ENCODE data around the gene CSNK2A3.

The CSNK2A3 gene

DNA sequence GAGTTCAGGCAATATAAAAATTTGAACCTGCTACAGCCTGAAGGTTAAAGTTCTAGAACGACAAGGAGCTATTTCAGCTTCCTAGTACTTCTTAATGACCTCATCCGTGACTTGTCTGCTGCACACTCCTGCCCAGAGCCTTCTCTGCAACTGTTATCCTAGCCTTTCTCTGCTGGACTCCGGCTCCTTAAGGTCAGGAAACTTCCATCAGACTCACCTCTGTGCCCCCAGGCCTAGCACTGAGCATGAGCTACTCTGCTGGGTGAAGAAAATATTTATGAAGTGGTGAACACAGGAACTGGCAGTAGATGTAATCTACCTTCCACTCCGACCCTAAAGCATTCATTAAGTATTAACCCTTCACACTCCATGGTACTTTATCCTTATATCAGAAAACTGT is 18.4 kb downstream of the CSNK2A3 start:
- no peak for DNase-seq

DNA sequence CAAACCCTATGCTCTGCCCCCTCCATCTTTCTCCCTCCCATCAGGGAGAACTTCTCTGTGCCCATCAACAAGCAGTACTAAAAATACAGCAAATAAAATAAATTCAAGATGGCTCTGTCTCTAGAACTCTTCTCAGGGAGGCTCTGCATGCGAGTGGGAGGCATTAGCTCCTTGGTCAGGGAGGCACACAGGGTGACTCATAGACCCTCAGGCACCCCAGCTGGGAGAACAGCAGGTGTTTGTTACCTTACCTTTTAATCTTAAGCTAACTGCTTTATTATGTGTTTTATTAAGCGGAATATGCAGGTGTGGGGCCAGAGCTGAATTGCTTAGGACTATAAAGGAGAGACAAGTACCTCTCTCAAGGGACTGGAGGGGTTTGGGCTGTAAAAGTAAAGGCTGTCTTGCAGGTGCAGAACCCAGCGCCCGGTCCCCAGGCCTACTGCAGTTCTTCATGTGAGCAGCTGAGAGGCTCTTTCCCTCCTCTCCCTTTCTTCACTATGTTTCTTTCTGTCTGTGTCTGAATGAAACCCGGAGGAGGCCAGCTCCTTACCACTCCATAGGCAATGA is 20.8 kb downstream of the CSNK2A3 start:
- DNase-seq, result no peak

DNA sequence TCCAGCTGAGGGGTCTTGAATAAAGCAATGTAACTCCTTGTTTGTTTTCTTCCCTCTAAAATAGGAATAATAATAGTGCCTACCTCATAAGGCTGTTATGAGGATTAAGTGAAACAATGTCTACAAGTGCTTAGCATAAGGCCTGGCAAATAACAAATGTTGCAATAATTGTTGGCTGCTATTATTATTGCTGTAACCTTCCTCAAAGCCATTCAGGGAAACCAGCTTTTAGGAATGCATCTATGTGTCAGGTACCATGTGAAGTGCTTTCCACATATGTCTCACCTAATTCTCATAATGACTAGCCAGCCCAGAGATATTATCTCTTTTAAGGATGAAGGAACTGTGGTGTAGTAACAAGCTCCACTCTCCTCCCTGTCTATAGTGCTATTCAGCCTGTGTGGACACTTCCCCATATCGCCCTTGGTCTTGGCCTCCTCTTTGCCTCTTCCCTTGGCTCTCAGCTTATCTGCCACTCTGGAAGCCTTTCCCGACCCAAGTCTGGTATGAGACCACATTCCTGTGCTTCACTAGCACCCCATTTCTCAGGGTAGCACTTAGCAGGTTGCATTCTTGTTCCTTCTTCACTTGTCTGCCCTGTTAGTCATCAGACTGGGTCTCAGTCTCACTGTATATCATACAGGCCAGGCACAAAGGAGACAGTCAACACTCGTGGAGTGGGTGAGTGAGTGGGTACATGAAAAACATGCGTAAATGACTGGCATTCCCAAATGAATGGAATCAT is 23.8 kb downstream of the CSNK2A3 start:
- DNase-seq, result no peak

DNA sequence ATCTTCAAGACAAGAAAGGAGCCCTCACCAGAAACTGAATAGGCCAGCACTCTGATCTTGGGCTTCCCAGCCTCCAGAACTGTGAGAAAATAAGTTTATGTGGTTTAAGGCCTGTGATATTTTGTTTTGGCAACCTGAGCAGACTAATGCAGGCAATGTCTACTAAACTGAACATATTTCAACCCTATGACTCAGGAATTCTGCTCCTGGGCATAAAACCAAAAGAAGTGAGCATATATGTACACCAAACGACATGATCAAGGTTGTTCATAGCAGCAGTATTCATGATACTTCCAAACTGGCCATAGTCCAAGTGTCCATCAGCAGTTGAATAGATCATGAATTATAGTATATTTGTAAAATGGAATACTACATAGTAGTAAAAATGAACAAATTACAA is 29.0 kb downstream of the CSNK2A3 start:
- DNase-seq, result no peak

DNA sequence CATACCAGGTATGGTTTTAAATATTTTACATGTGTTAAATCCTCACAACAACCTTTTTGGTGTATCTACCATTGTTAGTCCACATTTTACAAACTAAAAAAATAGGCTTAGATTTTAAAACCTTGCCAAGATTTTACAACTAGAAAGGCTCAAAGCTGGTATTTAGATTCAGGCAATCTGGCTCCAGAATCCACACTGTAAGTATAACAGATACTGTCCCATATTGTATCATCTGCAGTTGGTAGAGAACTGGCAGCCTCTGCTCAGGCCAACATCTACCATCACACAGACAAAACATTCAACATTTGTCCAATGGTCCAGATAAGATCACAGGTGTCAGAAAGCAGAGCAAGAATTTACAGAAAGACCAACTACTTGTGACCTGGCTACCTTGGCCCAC is 30.9 kb downstream of the CSNK2A3 start:
- no peak for DNase-seq

DNA sequence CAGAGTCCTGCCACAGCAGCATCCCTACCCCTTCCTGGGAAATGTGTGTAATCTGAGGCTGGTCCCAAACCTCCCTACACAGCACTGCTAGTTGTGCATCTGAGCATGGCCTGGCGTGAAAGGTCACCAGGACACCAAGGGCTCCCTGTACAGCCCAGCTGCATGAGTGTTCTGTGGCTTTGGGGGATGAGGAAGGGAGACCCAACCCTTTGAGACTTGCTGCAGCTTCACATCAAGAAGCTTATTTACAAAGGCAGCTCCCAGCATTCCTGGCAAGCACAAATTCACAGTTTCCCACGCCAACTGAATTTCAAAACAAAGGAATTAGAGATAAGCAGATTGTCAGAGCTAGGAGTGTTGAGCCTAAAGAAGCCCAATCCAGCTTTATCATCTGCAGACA is 32.2 kb downstream of the CSNK2A3 start:
- DNase-seq, result no peak

DNA sequence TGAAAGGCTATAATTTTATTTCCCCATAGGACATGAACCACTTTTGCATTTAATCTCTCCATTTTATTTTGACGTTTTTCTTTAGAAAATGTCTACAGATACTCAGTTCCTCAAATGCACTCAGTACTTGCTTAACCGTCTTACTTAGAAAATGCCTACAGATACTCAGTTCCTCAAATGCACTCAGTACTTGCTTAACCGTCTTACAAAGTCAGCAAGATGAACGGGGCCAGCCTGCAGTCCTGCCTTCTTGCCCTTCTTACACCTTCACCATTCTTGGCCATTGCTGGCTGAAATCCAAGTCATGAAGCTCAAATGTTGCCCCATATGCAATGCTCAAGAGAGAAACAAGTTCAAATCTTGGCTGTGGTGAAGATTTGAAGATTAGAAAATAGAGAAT is 34.1 kb downstream of the CSNK2A3 start:
- DNase-seq, result no peak

DNA sequence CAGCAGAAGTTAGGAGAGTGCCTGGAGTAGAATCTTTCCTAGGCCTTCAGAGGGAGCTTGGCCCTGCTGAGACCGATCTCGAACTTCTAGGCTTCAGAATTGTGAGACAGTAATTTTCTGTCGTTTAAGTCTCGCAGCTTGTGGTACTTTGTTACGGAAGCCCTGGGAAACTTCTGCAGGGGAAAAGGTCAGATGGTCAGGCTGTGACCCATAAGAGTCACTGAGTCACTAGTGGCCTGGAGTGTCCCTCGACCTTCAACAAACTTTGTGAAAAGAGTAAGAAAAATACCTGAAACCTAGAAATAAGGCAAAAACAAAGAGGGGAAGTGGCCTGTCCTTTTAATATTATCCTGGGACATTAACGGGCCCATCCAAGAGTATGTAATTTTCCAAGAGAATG is 34.6 kb downstream of the CSNK2A3 start:
- no peak for DNase-seq

DNA sequence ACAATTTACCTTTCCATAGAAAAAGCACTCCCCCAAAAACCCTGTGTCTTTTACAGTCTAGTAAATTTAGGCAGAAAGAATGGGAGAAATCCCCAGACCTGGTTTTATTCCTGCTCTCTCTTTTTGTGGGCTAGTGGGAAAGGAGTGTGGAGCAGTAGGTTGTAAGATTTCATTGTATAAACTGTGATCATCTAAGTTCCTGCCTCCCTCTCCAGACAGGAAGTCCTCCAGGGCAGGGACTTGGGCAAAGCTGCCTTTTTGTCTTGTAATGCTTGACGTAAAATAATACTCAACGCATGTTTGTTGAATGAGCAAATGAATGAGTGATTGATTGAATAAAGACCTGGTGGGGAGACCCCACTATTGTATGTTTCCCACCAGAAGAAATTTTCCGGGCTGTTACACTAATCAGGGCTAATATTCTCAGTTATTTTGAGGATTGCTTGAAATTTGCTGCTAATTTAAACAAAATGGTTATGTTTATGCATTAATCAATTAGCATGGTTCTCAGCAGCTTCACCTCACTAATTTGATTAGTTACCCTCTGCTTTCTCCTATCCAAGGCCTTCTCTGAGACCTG is 36.3 kb downstream of the CSNK2A3 start:
- DNase-seq, result no peak

DNA sequence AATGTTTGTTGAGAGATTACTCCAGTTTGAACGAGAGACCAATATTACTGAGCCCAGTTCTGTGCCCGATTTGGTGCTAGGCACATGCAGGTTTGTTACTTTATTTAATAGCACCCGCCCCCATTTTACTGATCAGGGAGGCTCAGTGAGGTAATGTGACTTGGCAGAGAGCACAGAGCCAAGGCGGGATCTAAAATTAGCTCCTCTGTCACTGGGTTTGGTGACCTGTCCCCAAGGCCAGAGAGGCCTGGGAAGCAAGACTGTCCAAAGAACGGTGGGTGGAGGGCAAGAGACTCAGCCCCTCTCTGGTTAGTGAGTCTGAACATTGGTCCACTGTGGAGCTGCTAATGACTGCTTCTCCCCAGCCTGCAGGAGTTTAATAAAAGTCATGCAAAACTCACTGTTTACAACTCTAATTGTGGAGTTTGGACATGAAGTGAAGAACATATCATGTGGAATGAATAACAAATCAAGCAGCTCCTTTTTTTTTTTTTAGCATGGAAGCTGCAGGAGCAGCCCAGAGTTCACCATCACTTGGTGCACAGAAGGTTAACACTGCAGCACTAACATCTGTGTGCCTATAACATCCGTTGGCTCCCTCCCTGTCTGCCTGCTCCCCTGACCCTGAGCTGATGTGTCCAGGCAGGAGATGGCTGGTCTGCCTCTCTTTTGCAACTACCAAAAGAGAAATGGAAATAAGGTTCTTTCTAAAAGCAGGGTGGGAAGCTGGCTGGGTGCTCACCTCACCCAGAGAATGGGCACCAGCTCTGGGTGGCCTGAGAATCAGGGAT is 39.0 kb downstream of the CSNK2A3 start:
- no peak for DNase-seq

DNA sequence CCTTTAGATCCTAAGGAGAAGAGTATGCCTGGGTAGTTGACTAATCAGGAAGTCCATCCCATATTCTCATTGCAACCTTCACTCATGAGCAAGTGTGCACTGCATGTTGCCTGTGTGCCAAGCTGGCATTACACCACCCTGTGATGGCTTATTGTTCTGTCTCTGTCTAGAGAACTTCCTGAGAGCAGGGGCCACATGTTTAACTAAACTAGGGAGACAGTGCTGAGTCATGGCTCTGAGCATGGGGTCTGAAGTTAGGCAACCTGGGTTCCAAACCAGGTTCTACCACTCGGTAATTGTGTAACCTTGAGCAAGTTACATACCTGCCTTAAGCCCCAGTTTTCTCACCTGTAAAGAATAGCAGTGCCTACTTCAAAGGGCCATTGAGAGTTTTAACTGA is 39.6 kb downstream of the CSNK2A3 start:
- DNase-seq, result no peak

DNA sequence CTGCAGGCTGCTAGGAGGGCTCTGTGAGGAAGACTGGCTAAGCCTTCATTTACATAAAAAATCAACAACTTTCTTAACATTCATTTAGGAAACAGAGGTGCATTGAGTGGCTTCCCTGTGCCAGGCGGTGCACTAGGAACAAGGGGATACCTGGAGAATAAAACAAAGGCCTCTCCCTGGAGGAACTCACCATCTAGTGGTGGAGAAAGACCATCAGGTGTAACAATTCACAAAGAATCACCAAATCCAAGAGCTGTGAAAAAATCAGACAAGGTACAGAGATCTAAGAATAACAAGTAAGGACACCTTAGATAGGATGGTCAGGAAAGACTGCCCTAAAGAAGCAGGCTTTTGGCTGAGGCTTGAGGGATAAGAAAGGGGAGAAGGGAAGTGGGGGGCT is 40.3 kb downstream of the CSNK2A3 start:
- no peak for DNase-seq

DNA sequence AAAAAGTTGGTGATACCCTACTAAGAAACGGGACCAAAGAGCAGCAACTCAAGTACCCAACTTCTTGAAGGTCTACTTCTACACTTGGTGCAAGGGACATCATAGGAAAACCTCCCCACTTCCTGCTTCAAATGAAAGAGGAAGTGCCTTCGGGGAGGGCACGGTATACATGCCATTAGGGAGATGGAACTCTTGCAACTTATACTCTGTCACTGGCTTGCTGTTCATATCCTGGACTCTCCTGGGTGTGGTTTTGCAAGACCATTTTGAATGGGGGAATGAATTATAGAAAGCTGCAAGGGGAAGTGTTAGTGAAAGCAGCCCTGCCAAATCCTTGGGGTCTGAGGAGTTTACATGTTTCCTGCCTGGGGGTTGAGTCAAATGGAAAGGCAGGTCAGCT is 41.9 kb downstream of the CSNK2A3 start:
- DNase-seq, result no peak

DNA sequence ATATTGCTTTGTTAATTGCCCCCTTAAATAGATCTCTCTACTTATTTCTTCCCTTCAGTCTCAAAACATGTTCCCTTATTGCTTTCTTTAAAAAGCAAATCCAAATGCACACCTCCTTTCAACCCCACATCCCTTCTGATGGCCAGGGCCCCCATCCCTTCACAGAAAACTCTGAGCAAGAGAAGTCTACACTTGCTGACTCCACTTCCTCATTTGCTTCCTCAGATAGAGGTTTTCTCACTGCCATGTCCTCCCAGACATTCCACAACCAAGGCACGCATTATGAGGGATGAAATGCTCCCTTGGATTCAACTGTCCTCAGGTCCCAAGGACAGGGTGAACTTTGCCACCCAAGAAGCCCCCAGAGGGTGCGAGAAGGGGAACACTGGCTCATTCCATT is 43.1 kb downstream of the CSNK2A3 start:
- DNase-seq, result no peak

DNA sequence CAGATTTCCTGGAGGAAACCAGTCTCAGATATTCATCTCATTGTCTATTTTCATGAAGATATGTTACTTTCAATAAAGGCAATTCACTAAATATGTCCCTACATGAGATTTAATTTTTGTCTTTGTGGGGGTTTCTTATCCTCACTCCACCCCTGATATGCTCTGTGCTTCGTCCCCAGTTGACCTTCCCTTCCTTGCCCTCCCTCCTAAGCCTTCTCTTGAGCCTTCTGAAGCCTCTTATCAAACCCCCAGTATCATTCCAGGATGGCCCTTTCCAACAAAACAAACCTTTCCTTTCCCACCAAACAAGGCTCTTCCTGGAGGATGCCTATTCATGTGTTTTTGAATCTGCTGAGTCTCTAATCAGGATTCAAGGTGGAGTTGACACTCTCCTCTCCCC is 44.8 kb downstream of the CSNK2A3 start:
- DNase-seq, result no peak

DNA sequence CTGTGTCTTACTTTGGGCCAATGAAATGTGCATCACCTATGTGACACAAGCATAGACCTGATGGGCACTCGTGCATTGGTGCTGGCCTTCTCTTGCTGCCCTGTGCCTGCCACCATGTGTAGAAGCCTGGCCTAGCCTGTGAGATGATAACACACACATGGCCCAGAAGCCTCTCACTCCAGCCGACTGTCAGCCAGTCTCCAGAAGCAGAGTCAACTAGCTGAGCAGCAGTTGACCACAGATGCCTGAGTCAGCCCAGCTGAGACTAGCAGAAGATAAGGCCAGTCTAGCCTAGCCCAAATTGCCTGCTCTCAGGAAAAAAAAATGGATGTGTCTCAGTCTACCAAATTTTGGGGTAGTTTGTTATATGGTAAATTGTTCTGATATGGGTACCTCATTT is 46.2 kb downstream of the CSNK2A3 start:
- DNase-seq, result no peak

DNA sequence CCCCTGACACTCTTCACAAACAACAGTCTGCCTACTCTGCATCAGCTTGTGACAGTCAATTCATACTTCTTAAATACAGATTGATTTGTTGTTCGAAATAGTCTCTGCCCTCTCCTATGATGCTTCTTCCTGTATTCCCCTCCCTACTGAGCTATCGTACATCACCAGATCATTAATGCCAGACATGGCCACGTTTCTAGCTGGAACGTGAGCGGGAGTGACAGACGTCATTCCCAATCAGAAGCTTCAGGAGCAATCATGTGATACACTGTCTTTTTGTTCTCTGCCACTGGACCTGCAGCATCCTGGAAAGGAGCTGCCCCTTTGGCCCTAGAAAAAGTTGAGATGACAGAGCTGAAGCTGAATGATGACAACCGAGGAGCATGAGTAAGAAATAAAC is 48.5 kb downstream of the CSNK2A3 start:
- DNase-seq, result no peak

DNA sequence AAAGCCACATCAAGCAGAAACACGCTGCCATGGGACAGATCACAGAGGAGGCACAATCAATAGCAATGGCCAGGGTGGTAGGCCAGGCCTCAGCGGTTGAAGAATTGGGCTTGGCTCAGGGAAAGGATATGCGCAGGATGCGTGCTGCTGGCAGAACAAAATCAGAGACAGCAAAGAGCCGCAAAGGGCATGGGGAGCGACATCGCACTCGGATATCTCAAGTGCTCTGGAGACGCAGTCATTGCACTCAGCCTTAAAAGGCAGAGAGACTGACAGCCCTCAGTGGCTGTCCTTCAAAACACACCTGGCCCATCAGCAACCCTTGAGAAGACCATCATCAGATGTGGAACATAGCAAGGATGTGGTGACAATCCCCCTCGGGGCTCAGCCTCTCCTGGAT is 50.5 kb downstream of the CSNK2A3 start:
- no peak for DNase-seq

Measured in NCI-H1694 treated with DMSO at 0.1 percent for 48 hours (cell line).